CD14-positive monocyte (primary cell): Measurements from ENCODE around the gene PPARG. TPM values are rescaled to one million over a fixed set of nuclear protein-coding genes. Genes with fewer than 3 reads are reported as not detected.

Experiments used
- DNase-seq, 3 donors: peaks; one replicate each; pipeline ENCODE4 v3.0.0-alpha.2; 2011 to 2022
- H2AFZ ChIP-seq: 2 replicates; pipeline ENCODE4 v1.6.0; 2012; ENCODE audit warnings: mild to moderate bottlenecking, low read depth, low read length, inconsistent platforms; ENCODE audit not compliant: insufficient read depth, poor library complexity, severe bottlenecking
- H3K27ac ChIP-seq, 2 donors: 1 replicate in 1 of 2; 2 replicates in 1 of 2; pipeline ENCODE4 v1.5.1; 2012 to 2013; ENCODE audit warnings: low read length in 2 of 2, control low read depth in 1 of 2, inconsistent platforms in 1 of 2, low read depth in 1 of 2, mild to moderate bottlenecking in 1 of 2
- H3K27me3 ChIP-seq, 2 donors: one replicate each; pipeline versions ENCODE4 v1.6.0 to v1.6.1; 2011 to 2013; ENCODE audit warnings: low read length in 2 of 2; ENCODE audit not compliant: control insufficient read depth in 2 of 2, insufficient read depth in 2 of 2
- H3K36me3 ChIP-seq, 2 donors: replicated peaks in 1 of 2; 1 replicate in 1 of 2; 2 replicates in 1 of 2; pipeline versions ENCODE4 v1.5.1 to v1.6.1; 2012 to 2013; ENCODE audit warnings: low read length in 2 of 2, control low read depth in 1 of 2, inconsistent platforms in 1 of 2, mild to moderate bottlenecking in 1 of 2; ENCODE audit not compliant: insufficient read depth in 2 of 2, control insufficient read depth in 1 of 2
- H3K4me1 ChIP-seq, 2 donors: 1 replicate in 1 of 2; 2 replicates in 1 of 2; pipeline versions ENCODE4 v1.5.1 to v1.6.1; 2012 to 2013; ENCODE audit warnings: low read length in 2 of 2, control low read depth in 1 of 2, inconsistent platforms in 1 of 2, mild to moderate bottlenecking in 1 of 2, moderate library complexity in 1 of 2; ENCODE audit not compliant: insufficient read depth in 2 of 2, control insufficient read depth in 1 of 2
- H3K4me2 ChIP-seq: replicated peaks from 2 replicates; pipeline ENCODE3; 2012; ENCODE audit warnings: low read length, moderate library complexity, mild to moderate bottlenecking; ENCODE audit not compliant: poor library complexity, severe bottlenecking; ENCODE audit errors: extremely low read depth
- H3K4me3 ChIP-seq, 3 experiments: fragments of 200-600 bp in 1 of 3; sonication (generic) in 1 of 3; replicated peaks in 1 of 3; 1 replicate in 2 of 3; 2 replicates in 1 of 3; pipeline ENCODE4 v1.5.1; 2011 to 2013; ENCODE audit warnings: low read length in 3 of 3, mild to moderate bottlenecking in 3 of 3, control low read depth in 2 of 3, low read depth in 2 of 3, inconsistent platforms in 1 of 3, moderate library complexity in 1 of 3
- H3K79me2 ChIP-seq: 2 replicates; pipeline ENCODE4 v1.6.0; 2012; ENCODE audit warnings: mild to moderate bottlenecking, control low read depth, inconsistent platforms, low read length, moderate library complexity; ENCODE audit not compliant: insufficient read depth
- H3K9ac ChIP-seq: 2 replicates; pipeline ENCODE4 v1.6.0; 2017; ENCODE audit warnings: low read length, mild to moderate bottlenecking; ENCODE audit not compliant: insufficient read depth, poor library complexity, severe bottlenecking
- H3K9me3 ChIP-seq, 2 donors: replicated peaks in 1 of 2; 1 replicate in 1 of 2; 2 replicates in 1 of 2; pipeline versions ENCODE4 v1.5.1 to v1.6.1; 2012 to 2013; ENCODE audit warnings: low read length in 2 of 2, control low read depth in 1 of 2; ENCODE audit not compliant: control insufficient read depth in 1 of 2, insufficient read depth in 1 of 2
- H4K20me1 ChIP-seq: 2 replicates; pipeline ENCODE4 v1.6.0; 2012; ENCODE audit warnings: mild to moderate bottlenecking, low read length, control low read depth, moderate library complexity; ENCODE audit not compliant: insufficient read depth
- H3K27ac Mint-ChIP-seq, 7 donors: one replicate each; pipeline ENCODE4 v1.8.0; 2020; ENCODE audit warnings: mild to moderate bottlenecking in 7 of 7, mixed read lengths in 7 of 7, moderate library complexity in 6 of 7, inconsistent platforms in 2 of 7
- H3K27me3 Mint-ChIP-seq, 3 donors: one replicate each; pipeline ENCODE4 v1.8.0; 2021 to 2022; ENCODE audit warnings: low read depth in 3 of 3, mild to moderate bottlenecking in 3 of 3, mixed read lengths in 3 of 3, moderate library complexity in 3 of 3, inconsistent platforms in 1 of 3
- H3K36me3 Mint-ChIP-seq, 2 donors: one replicate each; pipeline ENCODE4 v1.8.0; 2020; ENCODE audit warnings: mixed read lengths in 2 of 2, inconsistent platforms in 1 of 2, mild to moderate bottlenecking in 1 of 2
- H3K4me1 Mint-ChIP-seq: one replicate; pipeline ENCODE4 v1.8.0; 2020; ENCODE audit warnings: mild to moderate bottlenecking, mixed read lengths
- H3K4me3 Mint-ChIP-seq, 2 donors: one replicate each; pipeline ENCODE4 v1.8.0; 2020; ENCODE audit warnings: mild to moderate bottlenecking in 2 of 2, mixed read lengths in 2 of 2, moderate library complexity in 1 of 2
- H3K9me3 Mint-ChIP-seq, 7 donors: one replicate each; pipeline ENCODE4 v1.8.0; 2020 to 2022; ENCODE audit warnings: mixed read lengths in 7 of 7, mild to moderate bottlenecking in 6 of 7, moderate library complexity in 6 of 7, inconsistent platforms in 2 of 7
- CTCF ChIP-seq: fragments of 200-600 bp; IDR thresholded peaks from one replicate; pipeline ENCODE4 v1.8.0; 2022; ENCODE audit warnings: antibody characterized with exemption, mild to moderate bottlenecking
- WGBS: methylation state at CpG from one replicate; pipeline ENCODE4 v1.1.5; 2013; ENCODE audit warnings: missing lambda C conversion rate; ENCODE audit not compliant: insufficient coverage; 5-methylcytosine and 5-hydroxymethylcytosine counted together
- intact Hi-C, 2 donors: fragments of 100-400 bp; cut with micrococcal nuclease; formaldehyde crosslinking; loops; one replicate each; pipeline versions ENCODE4 v1.15.0 to v1.15.1; 2023
- polyA plus RNA-seq, 3 donors: library from polyadenylated mRNA; depleted of rRNA in 1 of 3; unstranded in 2 of 3; stranded (reverse) in 1 of 3; fragments of 300-500 nt in 2 of 3; fragments of >200 nt in 1 of 3; fragmentation: Illumina TruSeq in 2 of 3; gene quantifications; 1 replicate in 2 of 3; 2 replicates in 1 of 3; pipeline ENCODE4 v1.2.3, GENCODE V29; 2012 to 2021

The PPARG gene
- polyA plus RNA-seq, 3 donors = 0.56 to 2.0 (median 0.97) TPM

- Histone ChIP-seq H3K9ac (peak overlapping the region; percentile 6), H3K4me1 (peaks cover 63 to 69% of the 10 kb centered on the region in 2 donors), H3K79me2 (no peaks in the 10 kb centered on the region), H3K36me3 (no peaks in the 10 kb centered on the region), H3K27me3 (no peaks in the 10 kb centered on the region), H2AFZ (no peak overlapping the region), H3K27ac (peak overlapping the region; percentile 57 to 71), H3K4me2 (peak overlapping the region; percentile 6), H3K4me3 (no peak overlapping the region), H4K20me1 (no peaks in the 10 kb centered on the region), H3K9me3 (no peaks in the 10 kb centered on the region)
- peaks cover 68% of the 10 kb centered on the region for H3K4me1 Mint-ChIP-seq
- peak; percentile 89 to 98 (median 95) for DNase-seq
- H3K4me3 Mint-ChIP-seq = peak overlapping the region in 1 of 2 donors; percentile 42
- no peaks in the 10 kb centered on the region for H3K36me3 Mint-ChIP-seq
- peaks cover 0 to 2% (median 0%) of the 10 kb centered on the region in 7 donors for H3K9me3 Mint-ChIP-seq
- H3K27me3 Mint-ChIP-seq = no peaks in the 10 kb centered on the region
- peak; percentile 61 for TF ChIP-seq CTCF
- 3% methylated on average over 4 of the region's 8 CpGs for WGBS
- intact Hi-C loops = loop anchor here (5.0 to 10.0 kb wide), 4 partner anchors 62 to 267 kb away; no protein-coding TSS in a partner anchor
- peak overlapping the region; percentile 21 to 97 (median 91) for H3K27ac Mint-ChIP-seq
Measured at GRCh38 chr3:12458901-12459300, 170.0 kb downstream of the PPARG start.

GRCh38 chr3:12460127-12460526 lies 171.3 kb downstream of the PPARG start:
- peak overlapping the region in 6 of 7 donors; percentile 66 to 97 (median 92) for H3K27ac Mint-ChIP-seq
- no peaks in the 10 kb centered on the region for H3K9me3 ChIP-seq
- no peaks in the 10 kb centered on the region for H3K79me2 ChIP-seq
- H3K4me1 ChIP-seq = peaks cover 61 to 63% of the 10 kb centered on the region in 2 donors
- H3K4me1 Mint-ChIP-seq = peaks cover 64% of the 10 kb centered on the region
- no peaks in the 10 kb centered on the region for H3K27me3 Mint-ChIP-seq
- H3K36me3 Mint-ChIP-seq = peaks cover 0 to 2% of the 10 kb centered on the region in 2 donors
- H3K9me3 Mint-ChIP-seq = peaks cover 0 to 3% (median 0%) of the 10 kb centered on the region in 7 donors
- peak overlapping the region in 1 of 2 donors; percentile 71 for H3K27ac ChIP-seq
- H4K20me1 ChIP-seq = no peaks in the 10 kb centered on the region
- no peak overlapping the region for H2AFZ ChIP-seq
- H3K36me3 ChIP-seq = no peaks in the 10 kb centered on the region
- no peak for TF ChIP-seq CTCF
- H3K4me2 ChIP-seq = no peak overlapping the region
- no peak overlapping the region for H3K4me3 ChIP-seq
- DNase-seq = no peak
- 71% methylated on average over 1 of the region's 3 CpGs for WGBS
- intact Hi-C loops = no loop called here
- H3K9ac ChIP-seq = no peak overlapping the region
- H3K27me3 ChIP-seq = no peaks in the 10 kb centered on the region
- no peak overlapping the region for H3K4me3 Mint-ChIP-seq
